Urinary bladder (tissue), 4 donors: Measurements from ENCODE around the gene TNIP3. TPM values are rescaled to one million over a fixed set of nuclear protein-coding genes. Genes with fewer than 3 reads are reported as not detected.
"Not testable (repeated sequence)": the region's sequence is repeated elsewhere in the genome, so short reads cannot be mapped to it uniquely, and the experiment has no call there.

ENCODE experiments used
- DNase-seq: peaks from one replicate; pipeline ENCODE4 v3.0.0-alpha.2; 2015; ENCODE audit errors: extremely low spot score
- H3K27ac ChIP-seq: one replicate; pipeline ENCODE4 v1.5.1; 2013; ENCODE audit warnings: low read depth, mild to moderate bottlenecking, moderate library complexity
- H3K36me3 ChIP-seq: one replicate; pipeline ENCODE4 v1.6.1; 2013; ENCODE audit warnings: mild to moderate bottlenecking, moderate library complexity; ENCODE audit not compliant: insufficient read depth
- H3K4me1 ChIP-seq: one replicate; pipeline ENCODE4 v1.6.1; 2013; ENCODE audit warnings: mild to moderate bottlenecking, moderate library complexity; ENCODE audit not compliant: insufficient read depth
- H3K4me3 ChIP-seq: one replicate; pipeline ENCODE4 v1.5.1; 2013; ENCODE audit warnings: low read depth, low read length
- WGBS: extraction: QIAGEN DNeasy Blood & Tissue Kit; methylation state at CpG from one replicate; pipeline ENCODE4 v1.1.7; 2013; 5-methylcytosine and 5-hydroxymethylcytosine counted together
- polyA plus RNA-seq: library from polyadenylated mRNA; stranded (reverse); fragments of 200-250 nt; gene quantifications from one replicate; pipeline ENCODE4 v1.2.3, GENCODE V29; 2013
- total RNA-seq: library from RNA; depleted of rRNA; stranded (reverse); fragments of >200 nt; gene quantifications from one replicate; pipeline ENCODE4 v1.2.3, GENCODE V29; 2014
- donor health status: healthy with polysubstance abuse.
- donor health status: healthy.

TNIP3 gene
- total RNA-seq (0.21 TPM), polyA plus RNA-seq (not detected)

- no peaks in the 10 kb centered on the region for H3K4me1 ChIP-seq
- H3K36me3 ChIP-seq: no peaks in the 10 kb centered on the region
- DNase-seq: no peak
- 77% methylated on average over 4 of the region's 4 CpGs for WGBS
- H3K27ac ChIP-seq: no peak within 1 kb of the TSS
- H3K4me3 ChIP-seq: no peak within 1 kb of the TSS
Measured at GRCh38 chr4:121164291-121164690, at the start of gene TNIP3. TNIP3 (minus strand) TSS chr4:121164321; CDS start chr4:121164125, 196 bp downstream.

- WGBS: 27% methylated on average over 2 of the region's 2 CpGs
- H3K4me1 ChIP-seq: no peaks in the 10 kb centered on the region
- H3K27ac ChIP-seq: no peak overlapping the region
- no peak overlapping the region for H3K4me3 ChIP-seq
- H3K36me3 ChIP-seq: no peaks in the 10 kb centered on the region
- no peak for DNase-seq
Measured at GRCh38 chr4:121212806-121213205, 48.7 kb upstream of the TNIP3 start.

- WGBS: 93% methylated on average over 1 of the region's 1 CpG
- no peak overlapping the region for H3K27ac ChIP-seq
- no peaks in the 10 kb centered on the region for H3K4me1 ChIP-seq
- no peaks in the 10 kb centered on the region for H3K36me3 ChIP-seq
- no peak overlapping the region for H3K4me3 ChIP-seq
- DNase-seq: no peak
Measured at GRCh38 chr4:121209171-121209570, 45.0 kb upstream of the TNIP3 start.

- no peaks in the 10 kb centered on the region for H3K4me1 ChIP-seq
- WGBS: 82% methylated on average over 4 of the region's 4 CpGs
- no peak overlapping the region for H3K4me3 ChIP-seq
- H3K36me3 ChIP-seq: no peaks in the 10 kb centered on the region
- DNase-seq: no peak
- no peak overlapping the region for H3K27ac ChIP-seq
Measured at GRCh38 chr4:121208244-121209007, 44.3 kb upstream of the TNIP3 start.

- not testable (repeated sequence) for H3K4me3 ChIP-seq, H3K36me3 ChIP-seq, H3K4me1 ChIP-seq, H3K27ac ChIP-seq, DNase-seq
- WGBS: 88% methylated on average over 3 of the region's 3 CpGs
Measured at GRCh38 chr4:121205777-121206176, 41.7 kb upstream of the TNIP3 start.

- H3K27ac ChIP-seq: no peak overlapping the region
- no peak for DNase-seq
- no peak overlapping the region for H3K4me3 ChIP-seq
- H3K36me3 ChIP-seq: no peaks in the 10 kb centered on the region
- H3K4me1 ChIP-seq: no peaks in the 10 kb centered on the region
- WGBS: 86% methylated on average over 3 of the region's 3 CpGs
Measured at GRCh38 chr4:121200795-121201472, 36.8 kb upstream of the TNIP3 start.

GRCh38 chr4:121199742-121200561, 35.8 kb upstream of the TNIP3 start:
- DNase-seq: no peak
- 78% methylated on average over 10 of the region's 10 CpGs for WGBS
- H3K27ac ChIP-seq: no peak overlapping the region
- no peaks in the 10 kb centered on the region for H3K4me1 ChIP-seq
- H3K36me3 ChIP-seq: no peaks in the 10 kb centered on the region
- H3K4me3 ChIP-seq: no peak overlapping the region

GRCh38 chr4:121198251-121198650, 34.1 kb upstream of the TNIP3 start:
- H3K4me1 ChIP-seq: no peaks in the 10 kb centered on the region
- DNase-seq: no peak
- H3K36me3 ChIP-seq: no peaks in the 10 kb centered on the region
- H3K4me3 ChIP-seq: no peak overlapping the region
- H3K27ac ChIP-seq: no peak overlapping the region

- DNase-seq: no peak
- H3K4me3 ChIP-seq: no peak overlapping the region
- H3K36me3 ChIP-seq: no peaks in the 10 kb centered on the region
- WGBS: 49% methylated on average over 2 of the region's 2 CpGs
- H3K4me1 ChIP-seq: no peaks in the 10 kb centered on the region
- H3K27ac ChIP-seq: no peak overlapping the region
Measured at GRCh38 chr4:121195649-121196048, 31.5 kb upstream of the TNIP3 start.

- H3K27ac ChIP-seq: no peak overlapping the region
- H3K4me1 ChIP-seq: no peaks in the 10 kb centered on the region
- H3K36me3 ChIP-seq: no peaks in the 10 kb centered on the region
- 20% methylated on average over 6 of the region's 6 CpGs for WGBS
- H3K4me3 ChIP-seq: no peak overlapping the region
- DNase-seq: no peak
Measured at GRCh38 chr4:121192480-121192879, 28.4 kb upstream of the TNIP3 start.

GRCh38 chr4:121192013-121192412, 27.9 kb upstream of the TNIP3 start:
- H3K27ac ChIP-seq: no peak overlapping the region
- no peak overlapping the region for H3K4me3 ChIP-seq
- no peaks in the 10 kb centered on the region for H3K36me3 ChIP-seq
- no peak for DNase-seq
- no peaks in the 10 kb centered on the region for H3K4me1 ChIP-seq
- 45% methylated on average over 11 of the region's 11 CpGs for WGBS

GRCh38 chr4:121191361-121191760, 27.2 kb upstream of the TNIP3 start:
- no peak for DNase-seq
- no peaks in the 10 kb centered on the region for H3K36me3 ChIP-seq
- no peak overlapping the region for H3K4me3 ChIP-seq
- WGBS: 88% methylated on average over 1 of the region's 1 CpG
- no peak overlapping the region for H3K27ac ChIP-seq
- H3K4me1 ChIP-seq: no peaks in the 10 kb centered on the region

- DNase-seq: no peak
- Histone ChIP-seq H3K4me1 (no peaks in the 10 kb centered on the region), H3K27ac (no peak overlapping the region), H3K4me3 (no peak overlapping the region), H3K36me3 (no peaks in the 10 kb centered on the region)
- WGBS: 91% methylated on average over 4 of the region's 4 CpGs
Measured at GRCh38 chr4:121190389-121190788, 26.3 kb upstream of the TNIP3 start.
